Left cardiac atrium (tissue), 4 donors: Measurements from ENCODE around the gene RERE. TPM values are rescaled to one million over a fixed set of nuclear protein-coding genes. Genes with fewer than 3 reads are reported as not detected.

ENCODE experiments used
- ATAC-seq, 2 donors: fragments of 200-7000 bp; cut with Tn5 transposase; one replicate each; pipeline ENCODE4 v1.9.1; 2020; ENCODE audit warnings: mild to moderate bottlenecking in 2 of 2, moderate library complexity in 2 of 2
- DNase-seq: peaks from one replicate; pipeline ENCODE4 v3.0.0-alpha.2; 2020
- intact Hi-C, 2 donors: fragments of 100-400 bp; cut with DNase I; formaldehyde crosslinking; loops; one replicate each; pipeline versions ENCODE4 v1.14.1 to v1.15.1; 2022 to 2023
- total RNA-seq, 2 donors: library from RNA; stranded (reverse); fragmentation: NEBNext Ultra II Directional; extraction: Animal tissue kit (Norgen Biotek cat#: 25700); gene quantifications; one replicate each; pipeline ENCODE4 v1.2.1, GENCODE V29; 2021
- donor health status: DM: no; HTN: yes; CAD: no.
- donor health status: DM: no; HTN: yes; CAD: no; lungs with severe emphysema.
- donor health status: DM: yes; HTN: yes; CAD: no.
- donor health status: Dilated cardiomyopathy.

Gene RERE
- total RNA-seq, 2 donors from 2014 or later = 128 to 162 TPM

DNA sequence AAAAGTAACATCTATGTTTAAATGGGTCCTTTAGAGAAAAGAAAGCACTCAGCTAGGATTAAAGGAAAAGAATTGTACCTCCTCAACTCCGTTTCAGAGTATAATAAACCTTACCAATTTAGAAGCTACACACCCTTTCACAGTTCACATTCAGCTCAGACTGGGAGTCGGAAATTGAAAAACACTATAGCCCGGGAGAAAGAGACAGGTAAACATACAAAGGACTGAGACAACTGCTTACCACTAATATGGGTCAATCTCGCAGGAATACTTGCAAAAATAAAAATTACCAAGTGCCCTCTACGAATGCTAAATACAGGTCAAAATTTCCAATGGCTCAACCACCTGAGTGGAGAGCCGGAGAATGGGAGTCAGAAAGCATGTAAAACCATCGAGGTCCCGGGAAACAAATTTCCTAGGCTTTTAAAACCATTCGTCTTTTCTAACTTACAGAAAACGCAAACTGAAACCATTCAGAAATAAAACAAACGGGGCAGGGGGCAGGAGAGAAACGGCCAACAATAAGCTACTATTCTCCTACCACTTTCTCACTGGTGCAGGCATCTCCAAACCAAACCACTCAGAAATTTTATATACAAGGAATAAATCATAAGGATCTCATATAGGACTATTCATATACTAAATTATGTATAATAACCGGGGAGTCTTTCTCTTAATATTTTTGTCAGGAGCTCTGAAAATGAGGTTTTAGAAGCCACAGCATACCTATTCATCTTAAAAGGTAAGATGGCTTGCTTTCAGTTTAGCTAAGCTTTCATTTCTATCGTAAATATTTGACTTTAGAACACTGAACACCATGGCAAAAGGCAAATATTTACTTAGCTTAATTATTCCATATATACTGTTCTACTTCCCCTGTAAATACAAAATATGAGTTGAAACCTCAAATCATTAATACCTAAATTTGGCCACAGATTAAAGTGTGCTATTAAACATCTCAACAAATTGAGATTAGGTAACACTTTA is 136.5 kb downstream of the RERE start:
- no peak for ATAC-seq
- intact Hi-C loops = no loop called here
- no peak for DNase-seq

DNA sequence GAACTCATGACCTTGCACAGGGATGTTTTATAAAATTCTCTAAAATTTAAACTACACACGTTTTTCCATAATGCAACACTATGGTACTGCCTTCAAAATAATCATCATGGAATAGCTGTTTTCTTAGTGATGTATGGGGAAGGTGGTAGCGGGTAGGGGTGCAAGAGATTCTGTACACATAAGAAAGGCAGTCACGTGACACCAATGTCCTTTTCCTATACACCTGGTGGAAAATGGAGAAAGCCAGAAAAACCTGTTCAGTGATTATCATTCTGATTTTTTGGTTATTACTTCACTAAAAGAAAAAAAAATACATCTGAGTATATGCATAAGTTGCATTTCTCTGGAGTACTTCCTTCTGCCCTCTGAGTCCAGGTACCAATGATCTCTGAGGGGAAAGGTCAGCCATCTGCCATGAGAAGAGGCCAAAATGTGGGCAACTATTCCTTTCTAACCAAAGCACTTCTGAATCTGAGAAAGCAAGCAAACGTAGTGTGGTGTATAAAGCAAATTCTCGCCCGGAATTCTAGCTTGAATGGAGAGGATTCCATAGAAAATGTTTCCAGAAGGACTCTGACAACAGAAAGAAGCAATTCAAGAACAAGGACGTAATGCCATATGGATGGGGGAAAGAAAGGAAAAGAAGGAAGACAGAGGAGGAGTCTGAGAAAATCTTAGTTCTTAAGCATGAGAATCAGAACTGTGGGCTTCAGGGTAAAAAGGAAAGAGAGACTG is 137.3 kb downstream of the RERE start:
- DNase-seq = no peak
- intact Hi-C loops = no loop called here
- ATAC-seq = no peak

- intact Hi-C loops = no loop called here
- ATAC-seq (peak; percentile 15 to 92), DNase-seq (no peak)
Observed at GRCh38 chr1:8679395-8679800, 138.0 kb downstream of the RERE start.

GRCh38 chr1:8678673-8679394 is 138.6 kb downstream of the RERE start:
- no peak for ATAC-seq
- intact Hi-C loops = no loop called here
- no peak for DNase-seq

DNA sequence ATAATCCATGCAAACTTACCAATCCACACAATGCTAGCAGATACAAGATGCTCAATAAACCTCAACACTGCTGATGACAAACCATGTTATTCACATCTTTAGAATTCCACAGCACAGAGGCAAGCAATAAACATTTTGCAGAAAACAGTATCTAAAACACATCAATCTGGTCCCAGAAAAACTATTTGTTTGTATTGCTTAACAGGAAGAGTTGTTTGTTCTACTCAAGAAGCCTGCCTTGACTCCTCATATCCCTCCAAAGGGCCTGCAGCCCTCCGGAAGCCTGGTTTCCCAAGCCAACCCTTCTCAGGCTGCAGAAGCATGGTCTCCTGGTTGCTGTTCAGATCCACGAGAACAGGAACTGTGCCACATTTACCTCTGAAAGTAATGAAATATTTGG is 139.7 kb downstream of the RERE start:
- intact Hi-C loops = no loop called here
- DNase-seq (no peak), ATAC-seq (no peak)

DNA sequence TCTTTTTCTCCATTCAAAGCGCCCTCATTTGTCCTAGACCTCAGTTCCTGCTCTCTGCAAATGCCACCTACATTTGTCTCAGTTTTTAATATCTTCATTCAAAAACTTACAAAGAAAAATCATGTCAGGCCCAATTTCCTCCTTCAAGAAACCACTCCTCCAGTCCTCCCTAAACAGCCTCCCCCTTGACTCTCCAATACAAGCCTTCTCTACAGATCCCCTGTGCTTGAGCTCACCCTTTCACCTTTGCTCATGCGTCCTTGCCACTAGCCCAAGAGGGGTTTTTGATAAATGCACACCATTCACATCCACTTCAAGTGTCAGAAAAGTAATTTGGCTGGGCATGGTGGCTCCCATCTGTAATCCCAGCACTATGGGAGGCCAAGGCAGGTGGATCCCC is 140.6 kb downstream of the RERE start:
- intact Hi-C loops = no loop called here
- DNase-seq (no peak), ATAC-seq (no peak)

- DNase-seq (no peak), ATAC-seq (no peak)
- intact Hi-C loops = no loop called here
Observed at GRCh38 chr1:8676072-8676471, 141.4 kb downstream of the RERE start.

- ATAC-seq = no peak
- intact Hi-C loops = loop anchor here in 1 of 2 donors (5.0 kb wide), 1 partner anchor 113 kb away; no protein-coding TSS in a partner anchor
- DNase-seq = no peak
Observed at GRCh38 chr1:8674912-8675311, 142.5 kb downstream of the RERE start.

- intact Hi-C loops = loop anchor here in 1 of 2 donors (5.0 kb wide), 1 partner anchor 112 kb away; no protein-coding TSS in a partner anchor
- no peak for DNase-seq
- ATAC-seq = no peak
Observed at GRCh38 chr1:8674481-8674880, 143.0 kb downstream of the RERE start.

GRCh38 chr1:8671306-8671917 is 146.0 kb downstream of the RERE start:
- DNase-seq (no peak), ATAC-seq (peak; percentile 70 to 73)
- intact Hi-C loops = loop anchor here (2.0 to 5.0 kb wide), 2 partner anchors 109 to 111 kb away; no protein-coding TSS in a partner anchor

DNA sequence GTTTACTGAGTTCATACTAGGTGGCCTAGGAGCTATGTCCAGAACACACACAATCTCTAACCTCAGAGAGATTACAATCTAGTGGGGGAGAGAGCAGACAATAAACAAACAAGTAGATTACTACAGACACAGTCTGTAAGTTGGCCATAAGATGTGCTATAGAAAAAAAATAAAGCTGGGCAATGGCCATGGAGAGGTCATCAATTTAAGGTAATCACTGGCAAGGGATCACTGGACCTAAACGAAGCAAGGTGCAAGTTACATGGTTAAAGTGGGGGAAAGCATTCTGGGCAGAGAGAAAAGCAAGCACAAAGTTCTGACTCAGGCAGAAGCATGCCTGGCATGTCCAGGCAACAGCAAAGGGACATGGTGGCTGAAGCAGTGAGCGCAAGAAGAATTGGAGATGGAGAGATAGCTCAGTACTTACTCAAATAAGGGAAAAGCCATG is 147.0 kb downstream of the RERE start:
- intact Hi-C loops = loop anchor here (2.0 to 5.0 kb wide), 2 partner anchors 108 to 110 kb away; no protein-coding TSS in a partner anchor
- ATAC-seq (peak; percentile 27 to 38), DNase-seq (no peak)

DNA sequence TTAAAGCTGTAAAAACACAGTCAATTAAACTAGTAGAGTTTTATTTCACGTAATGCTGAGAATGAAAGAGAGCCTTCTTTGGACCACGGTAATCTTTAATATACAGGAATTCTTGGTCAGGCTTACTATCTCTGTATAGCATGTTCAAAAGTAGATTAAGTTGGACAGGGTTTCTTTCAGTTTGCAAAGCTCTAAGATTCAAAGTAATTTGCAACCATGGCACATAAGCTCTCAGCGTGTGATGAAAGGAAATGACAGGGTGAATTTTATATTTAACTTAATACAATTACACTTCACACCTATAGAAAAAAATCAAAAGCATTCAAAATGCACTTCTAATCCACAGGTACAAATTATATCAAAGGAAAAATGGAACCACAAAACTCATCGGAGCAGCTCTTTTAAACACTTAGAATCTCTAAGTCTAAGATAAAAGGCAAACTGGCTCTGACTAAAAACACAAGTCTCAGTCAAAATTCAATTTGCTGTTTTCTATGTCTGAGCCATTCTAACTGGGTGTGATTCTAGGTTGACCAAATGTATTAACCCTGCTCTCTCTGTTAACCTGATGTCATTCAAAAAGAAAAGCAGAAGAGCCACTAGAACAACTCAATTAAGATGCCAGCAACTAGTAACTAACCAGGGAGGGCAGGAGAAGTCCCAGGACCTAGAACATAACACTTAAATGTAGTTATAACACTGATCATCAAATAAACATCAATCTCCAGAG is 147.7 kb downstream of the RERE start:
- intact Hi-C loops = loop anchor here (2.0 to 5.0 kb wide), 2 partner anchors 107 to 109 kb away; no protein-coding TSS in a partner anchor

DNA sequence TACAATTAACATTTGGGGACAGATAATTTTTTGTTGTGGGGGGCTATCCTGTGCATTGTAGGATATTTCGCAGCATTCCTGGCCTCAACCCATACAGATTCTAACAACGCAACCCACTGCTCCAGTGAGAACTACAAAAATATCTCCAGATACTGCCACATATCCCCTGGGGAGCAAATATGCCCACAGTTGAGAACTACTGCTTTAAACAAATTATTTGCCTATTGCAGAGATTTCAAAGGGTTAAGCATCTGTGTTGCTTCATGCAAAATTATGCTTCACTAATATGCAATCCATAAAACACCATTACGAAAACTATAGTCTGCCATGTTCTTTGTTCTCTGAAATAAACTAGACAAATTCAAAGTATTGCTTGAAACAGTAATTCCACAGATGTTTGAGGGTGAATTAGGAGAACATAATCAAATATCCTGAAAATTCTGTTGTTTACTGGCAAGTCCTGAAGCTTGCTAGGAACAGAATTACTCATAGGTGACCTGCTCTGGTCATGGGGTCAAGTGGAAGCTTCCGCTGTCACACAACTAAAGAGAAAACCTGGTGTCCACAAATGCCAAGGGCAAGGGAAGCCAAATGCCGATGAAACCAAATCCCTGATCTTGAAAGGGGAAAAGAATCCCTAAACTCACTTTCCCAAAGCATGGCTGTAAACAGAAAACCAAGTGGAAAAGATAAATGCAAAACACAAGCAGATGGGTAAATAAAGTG is 149.4 kb downstream of the RERE start:
- intact Hi-C loops = no loop called here
- ATAC-seq = peak in 1 of 2 donors; percentile 30
- peak; percentile 25 for DNase-seq

More for the DNA sequence above, 147.7 kb downstream of the RERE start:
- no peak for DNase-seq
- ATAC-seq = no peak

DNA sequence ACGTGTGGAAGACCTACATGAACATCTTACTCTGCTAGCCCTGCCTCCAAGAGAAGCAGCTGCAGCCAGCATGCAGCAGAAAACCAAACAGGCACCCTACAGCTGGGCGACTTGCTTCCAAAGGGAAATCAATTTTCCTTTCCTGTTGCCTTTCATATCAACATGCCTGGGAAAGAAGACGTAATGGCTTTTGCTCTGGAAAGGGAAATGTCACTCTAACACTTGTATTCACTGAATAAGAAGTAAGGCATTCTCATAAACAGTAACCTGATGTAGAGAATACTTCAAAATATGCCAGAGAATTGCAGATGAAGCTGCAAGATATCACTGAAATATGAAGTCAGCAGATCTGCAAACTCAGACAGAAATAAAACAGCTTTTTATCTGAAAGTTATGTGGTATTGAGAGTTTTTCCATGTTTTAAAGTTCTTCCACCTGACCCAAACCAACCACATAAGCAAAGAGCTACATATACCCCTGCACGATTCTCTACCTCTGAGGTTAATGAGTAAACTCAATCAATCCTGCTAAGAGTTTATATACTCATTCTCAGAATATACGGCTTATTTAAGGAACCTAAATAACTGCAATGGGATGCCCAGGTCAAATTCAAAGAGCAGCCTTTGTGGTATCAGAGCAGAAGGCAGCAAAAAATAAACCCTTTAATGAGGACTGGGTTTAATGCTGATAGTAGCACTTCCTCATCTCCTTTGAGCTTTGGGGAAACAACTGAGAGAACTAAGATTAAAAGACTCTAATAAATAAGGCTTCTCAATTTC is 150.9 kb downstream of the RERE start:
- DNase-seq (no peak), ATAC-seq (no peak)
- intact Hi-C loops = no loop called here

- intact Hi-C loops = no loop called here
- DNase-seq (no peak), ATAC-seq (no peak)
Observed at GRCh38 chr1:8665833-8666232, 151.6 kb downstream of the RERE start.

GRCh38 chr1:8664887-8665286 is 152.6 kb downstream of the RERE start:
- ATAC-seq (no peak), DNase-seq (no peak)
- intact Hi-C loops = no loop called here

DNA sequence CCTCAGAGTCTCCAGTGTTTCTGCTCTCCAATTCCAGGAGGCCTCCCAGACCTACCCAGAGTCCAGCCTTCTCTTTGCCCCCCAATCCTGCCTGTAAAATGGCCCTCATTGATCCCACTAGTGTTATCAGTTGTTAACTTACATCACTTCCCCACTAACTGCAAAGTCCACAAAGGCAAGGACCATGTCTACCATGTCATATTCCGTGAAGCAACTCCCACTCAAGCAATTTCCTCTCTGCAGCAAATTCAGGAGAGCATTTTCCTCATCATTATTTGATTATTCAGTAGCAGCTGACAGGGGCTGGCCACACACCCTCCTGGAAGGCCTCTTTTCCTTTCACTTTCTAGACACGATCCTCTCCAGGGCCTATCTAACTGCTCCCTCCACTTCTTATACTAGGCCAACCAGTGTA is 153.5 kb downstream of the RERE start:
- DNase-seq (no peak), ATAC-seq (peak; percentile 31 to 56)
- intact Hi-C loops = no loop called here
